ENCODE results near the gene GLIS1. TPM values are rescaled to one million over a fixed set of nuclear protein-coding genes. Genes with fewer than 3 reads are reported as not detected.

GLIS1 gene
- total RNA-seq, 1 donor from 2014 or later, result 0.07 TPM

DNA sequence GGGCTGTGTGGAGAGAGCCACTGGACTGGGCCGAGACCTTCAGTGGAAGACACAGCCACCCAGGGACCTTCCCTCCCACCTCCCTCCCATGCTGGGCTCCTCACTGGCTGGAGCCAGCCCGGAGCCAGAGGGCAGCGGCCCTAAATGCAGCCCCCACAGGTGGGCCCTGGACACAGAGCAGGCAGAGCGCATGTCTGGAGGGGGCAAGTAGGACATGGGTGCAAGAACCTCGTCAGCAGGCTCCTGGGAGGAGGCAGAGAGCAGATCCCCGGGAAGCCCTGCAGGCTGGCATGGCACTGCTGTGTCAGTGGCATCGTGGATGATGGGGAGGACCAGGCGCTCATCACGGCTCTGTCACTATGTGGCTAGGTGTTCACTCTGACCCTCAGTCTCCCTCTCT lies 234.1 kb downstream of the GLIS1 start:
- Mint-ChIP-seq H3K4me1 (ENCODE audit: low read depth, unreplicated experiment) (peaks cover 1% of the 10 kb centered on the region), H3K9me3 (ENCODE audit: unreplicated experiment) (no peaks in the 10 kb centered on the region), H3K4me3 (ENCODE audit: unreplicated experiment) (no peak overlapping the region), H3K36me3 (ENCODE audit: low read depth, unreplicated experiment) (no peaks in the 10 kb centered on the region), H3K27ac (ENCODE audit: unreplicated experiment) (no peak overlapping the region), H3K27me3 (ENCODE audit: low read depth, unreplicated experiment) (peaks cover 34% of the 10 kb centered on the region)
- TF ChIP-seq, protein P1, sequence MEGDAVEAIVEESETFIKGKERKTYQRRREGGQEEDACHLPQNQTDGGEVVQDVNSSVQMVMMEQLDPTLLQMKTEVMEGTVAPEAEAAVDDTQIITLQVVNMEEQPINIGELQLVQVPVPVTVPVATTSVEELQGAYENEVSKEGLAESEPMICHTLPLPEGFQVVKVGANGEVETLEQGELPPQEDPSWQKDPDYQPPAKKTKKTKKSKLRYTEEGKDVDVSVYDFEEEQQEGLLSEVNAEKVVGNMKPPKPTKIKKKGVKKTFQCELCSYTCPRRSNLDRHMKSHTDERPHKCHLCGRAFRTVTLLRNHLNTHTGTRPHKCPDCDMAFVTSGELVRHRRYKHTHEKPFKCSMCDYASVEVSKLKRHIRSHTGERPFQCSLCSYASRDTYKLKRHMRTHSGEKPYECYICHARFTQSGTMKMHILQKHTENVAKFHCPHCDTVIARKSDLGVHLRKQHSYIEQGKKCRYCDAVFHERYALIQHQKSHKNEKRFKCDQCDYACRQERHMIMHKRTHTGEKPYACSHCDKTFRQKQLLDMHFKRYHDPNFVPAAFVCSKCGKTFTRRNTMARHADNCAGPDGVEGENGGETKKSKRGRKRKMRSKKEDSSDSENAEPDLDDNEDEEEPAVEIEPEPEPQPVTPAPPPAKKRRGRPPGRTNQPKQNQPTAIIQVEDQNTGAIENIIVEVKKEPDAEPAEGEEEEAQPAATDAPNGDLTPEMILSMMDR (IDR thresholded peaks at IDR 0.05; ENCODE audit: insufficient read depth, low read depth, low read length), result no peak
- TF ChIP-seq EZH2 (IDR thresholded peaks at IDR 0.05; ENCODE audit: insufficient read depth, low read length), result no peak
- Histone ChIP-seq H3K4me2 (ENCODE audit: low read length) (no peak overlapping the region), H3K79me2 (ENCODE audit: insufficient read depth, low read length) (no peaks in the 10 kb centered on the region), H3K9me3 (ENCODE audit: insufficient read depth, low read depth, low read length) (no peaks in the 10 kb centered on the region), H3K36me3 (ENCODE audit: insufficient read depth, low read length) (no peaks in the 10 kb centered on the region), H2AFZ (ENCODE audit: low read depth, low read length) (no peak overlapping the region), H3K27me3 (ENCODE audit: insufficient read depth, low read length) (peaks cover 12% of the 10 kb centered on the region), H4K20me1 (ENCODE audit: insufficient read depth, low read length) (peaks cover 22% of the 10 kb centered on the region), H3K4me1 (ENCODE audit: insufficient read depth, low read length) (peaks cover 2% of the 10 kb centered on the region), H3K4me3 (ENCODE audit: insufficient read depth, low read depth, low read length) (no peak overlapping the region), H3K9ac (ENCODE audit: low read length) (no peak overlapping the region), H3K27ac (ENCODE audit: low read depth, low read length) (no peak overlapping the region)
- FAIRE-seq, result no peak
- DNase-seq (ENCODE audit: low read depth), result no peak

DNA sequence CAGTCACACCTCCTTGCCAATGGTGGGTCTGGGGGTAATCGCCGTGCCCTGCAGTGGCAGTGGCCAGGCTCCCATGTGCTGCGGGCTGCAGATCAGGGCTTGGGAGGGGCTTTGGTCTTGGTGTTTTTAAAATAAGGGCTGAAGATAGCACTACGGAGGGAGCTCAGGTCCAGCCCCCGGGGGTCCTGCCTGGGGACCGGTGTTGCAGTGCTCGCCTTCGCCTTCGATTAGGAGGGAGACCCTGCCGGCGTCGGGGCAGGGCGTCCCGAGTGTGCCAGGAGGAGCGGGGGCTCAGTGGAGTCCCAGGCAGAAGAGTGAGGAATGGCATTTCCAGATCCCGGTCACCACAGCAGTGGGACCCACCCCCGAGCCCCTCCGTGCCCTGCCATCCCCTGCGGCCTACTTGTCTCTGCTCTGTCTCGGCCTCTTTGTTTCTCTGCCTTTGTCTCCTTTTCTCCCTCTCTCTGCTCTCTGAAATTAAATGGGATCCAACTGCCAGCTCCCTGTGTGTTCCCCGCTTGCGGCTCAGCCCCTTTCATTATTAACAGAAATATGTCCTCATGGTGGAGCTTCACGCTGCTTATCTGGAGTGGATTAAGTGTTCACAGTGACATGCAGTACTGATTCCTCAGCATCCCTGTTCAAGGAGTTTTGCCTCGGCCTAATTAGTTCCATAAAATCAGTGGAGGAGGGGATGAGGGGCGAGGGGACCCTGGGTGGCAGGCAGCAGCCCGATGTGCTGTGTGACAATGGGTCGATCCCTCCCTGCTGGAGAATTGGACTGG lies 235.3 kb downstream of the GLIS1 start:
- no peaks in the 10 kb centered on the region for H3K9me3 ChIP-seq (ENCODE audit: insufficient read depth, low read depth, low read length)
- peaks cover 37% of the 10 kb centered on the region for H3K27me3 Mint-ChIP-seq (ENCODE audit: low read depth, unreplicated experiment)
- H3K9me3 Mint-ChIP-seq (ENCODE audit: unreplicated experiment), result no peaks in the 10 kb centered on the region
- no peak overlapping the region for H3K9ac ChIP-seq (ENCODE audit: low read length)
- peaks cover 18% of the 10 kb centered on the region for H3K27me3 ChIP-seq (ENCODE audit: insufficient read depth, low read length)
- peaks cover 4% of the 10 kb centered on the region for H3K4me1 ChIP-seq (ENCODE audit: insufficient read depth, low read length)
- no peak for FAIRE-seq
- H3K4me3 Mint-ChIP-seq (ENCODE audit: unreplicated experiment), result no peak overlapping the region
- H4K20me1 ChIP-seq (ENCODE audit: insufficient read depth, low read length), result peaks cover 13% of the 10 kb centered on the region
- no peak for DNase-seq (ENCODE audit: low read depth)
- peaks cover 1% of the 10 kb centered on the region for H3K4me1 Mint-ChIP-seq (ENCODE audit: low read depth, unreplicated experiment)
- no peaks in the 10 kb centered on the region for H3K36me3 ChIP-seq (ENCODE audit: insufficient read depth, low read length)
- H3K36me3 Mint-ChIP-seq (ENCODE audit: low read depth, unreplicated experiment), result no peaks in the 10 kb centered on the region
- no peaks in the 10 kb centered on the region for H3K79me2 ChIP-seq (ENCODE audit: insufficient read depth, low read length)
- H3K27ac Mint-ChIP-seq (ENCODE audit: unreplicated experiment), result no peak overlapping the region
- TF ChIP-seq EZH2 (IDR thresholded peaks at IDR 0.05; ENCODE audit: insufficient read depth, low read length), result no peak
- TF ChIP-seq, protein P1 (IDR thresholded peaks at IDR 0.05; ENCODE audit: insufficient read depth, low read depth, low read length), result no peak
- peak overlapping the region; percentile 15 for H3K4me2 ChIP-seq (ENCODE audit: low read length)
- H3K27ac ChIP-seq (ENCODE audit: low read depth, low read length), result no peak overlapping the region
- no peak overlapping the region for H2AFZ ChIP-seq (ENCODE audit: low read depth, low read length)
- no peak overlapping the region for H3K4me3 ChIP-seq (ENCODE audit: insufficient read depth, low read depth, low read length)
